Right ventricle myocardium inferior (tissue), 1 donor: Measurements from ENCODE around the gene TMEM63C. TPM values are rescaled to one million over a fixed set of nuclear protein-coding genes. Genes with fewer than 3 reads are reported as not detected.

Source experiments
- ATAC-seq: fragments of 200-7000 bp; cut with Tn5 transposase; one replicate; pipeline ENCODE4 v1.9.1; 2020; ENCODE audit warnings: mild to moderate bottlenecking, moderate library complexity
- DNase-seq: peaks from one replicate; pipeline ENCODE4 v3.0.0; 2021; ENCODE audit errors: missing footprints
- intact Hi-C: fragments of 100-400 bp; cut with DNase I; formaldehyde crosslinking; loops from one replicate; pipeline ENCODE4 v1.11.0; 2022
- long read RNA-seq: library from polyadenylated mRNA; unstranded; transcript quantifications from one replicate; pipeline ENCODE4 v2.0.0, GENCODE V29; 2021
- total RNA-seq: library from RNA; stranded (reverse); fragmentation: NEBNext Ultra II Directional; extraction: Animal tissue kit (Norgen Biotek cat#: 25700); gene quantifications from one replicate; pipeline ENCODE4 v1.2.1, GENCODE V29; 2021
- donor health status: DM: no; HTN: yes; CAD: no; lungs with severe emphysema.

Gene TMEM63C
- 2.7 TPM for total RNA-seq
- long read RNA-seq = 0 reads

GRCh38 chr14:77181603-77182437, at the start of gene TMEM63C:
TMEM63C (plus strand) TSS chr14:77181798; CDS start chr14:77218814, 37,016 bp downstream.
- ATAC-seq = peak; percentile 39

GRCh38 chr14:77131871-77132486, 49.6 kb upstream of the TMEM63C start:
- intact Hi-C loops = no loop called here
- DNase-seq (no peak), ATAC-seq (no peak)

More at GRCh38 chr14:77181603-77182437, at the start of gene TMEM63C:
- intact Hi-C loops = no loop called here
- no peak for DNase-seq

DNA sequence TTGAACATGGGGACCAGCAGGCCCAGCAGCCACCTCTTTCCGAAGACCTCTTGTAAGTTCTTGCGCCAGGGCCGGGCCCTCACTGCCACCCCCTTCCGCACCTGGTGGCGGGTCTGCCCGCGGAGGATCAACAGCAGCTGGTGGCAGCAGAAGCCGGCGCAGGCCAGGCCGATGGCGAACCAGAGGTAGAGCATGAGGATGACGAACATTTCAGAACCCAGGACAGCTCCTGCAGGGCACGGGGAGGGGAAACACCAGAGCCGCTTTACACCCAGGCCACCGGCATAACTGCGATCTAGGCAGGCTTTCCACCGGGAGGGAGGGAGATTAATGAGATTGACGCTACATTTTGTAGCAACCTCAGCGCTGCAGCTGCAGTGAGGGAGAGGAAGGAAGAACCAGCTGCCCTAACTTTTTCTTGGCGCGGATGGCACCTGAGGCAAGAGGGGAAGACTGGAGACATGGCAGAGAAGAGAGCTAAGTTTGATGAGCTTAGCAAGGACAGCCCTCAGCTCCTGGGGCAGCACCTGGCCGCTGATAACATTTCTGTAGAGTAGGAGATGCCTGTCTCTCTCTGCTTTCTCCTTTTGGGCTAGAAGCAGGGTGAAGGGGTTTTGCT, 47.8 kb upstream of the TMEM63C start:
- intact Hi-C loops = no loop called here
- ATAC-seq (peak; percentile 63), DNase-seq (peak; percentile 76)

- intact Hi-C loops = no loop called here
- no peak for DNase-seq
- ATAC-seq = no peak
These were observed 42.6 kb upstream of the TMEM63C start for GRCh38 chr14:77139022-77139421.

GRCh38 chr14:77139540-77140358, 41.8 kb upstream of the TMEM63C start:
- intact Hi-C loops = no loop called here
- ATAC-seq = no peak
- DNase-seq = no peak

GRCh38 chr14:77140359-77141213, 41.0 kb upstream of the TMEM63C start:
- DNase-seq (no peak), ATAC-seq (no peak)
- intact Hi-C loops = no loop called here

DNA sequence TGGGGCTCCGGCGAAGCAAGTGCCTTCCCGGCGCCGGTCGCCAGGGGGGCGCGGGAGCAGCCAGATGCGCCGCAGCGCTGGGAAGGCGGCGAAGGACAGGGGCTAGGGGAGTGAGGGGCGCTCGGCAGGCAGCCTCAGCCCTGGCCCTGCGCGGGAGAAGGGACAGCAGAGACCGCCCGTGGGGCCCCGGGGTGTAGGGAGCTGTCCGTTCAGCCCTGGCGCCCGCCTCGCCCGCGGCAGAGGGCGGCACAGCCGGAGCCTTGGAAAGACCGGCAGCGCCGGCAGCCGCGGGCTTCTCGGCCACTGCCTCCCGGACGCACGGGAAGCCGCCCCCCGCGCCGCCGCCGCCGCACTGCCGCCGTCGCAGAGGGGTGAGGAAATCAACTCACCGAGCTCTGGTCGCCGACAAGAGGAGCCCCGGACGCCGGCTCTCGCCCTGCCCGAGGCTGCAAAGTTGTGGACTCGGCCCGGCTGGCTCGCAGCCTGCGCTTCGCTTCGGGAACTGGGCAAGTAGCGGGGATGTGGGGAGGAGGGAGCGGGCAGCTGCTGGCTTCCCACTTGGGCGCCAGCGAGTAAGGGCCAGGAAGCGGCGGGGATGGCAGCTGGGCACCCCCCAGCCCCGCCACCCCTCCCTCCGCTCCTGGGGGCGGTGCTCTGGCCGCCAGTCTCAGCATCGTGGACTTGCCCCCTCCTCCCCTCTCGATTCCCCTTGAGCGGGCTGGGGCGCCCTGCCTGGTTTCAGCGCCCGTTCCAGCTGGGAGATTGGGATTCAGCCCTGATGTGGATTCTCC, 40.2 kb upstream of the TMEM63C start, which contains the start of gene ZDHHC22:
TSS of gene ZDHHC22 (minus strand) at position 578 of the 791 bp plus-strand sequence. CDS start 2,053 bp downstream, outside the sequence.
- intact Hi-C loops = no loop called here
- no peak for DNase-seq
- no peak for ATAC-seq

GRCh38 chr14:77142005-77142800, 39.4 kb upstream of the TMEM63C start:
- ATAC-seq (no peak), DNase-seq (no peak)
- intact Hi-C loops = no loop called here

DNA sequence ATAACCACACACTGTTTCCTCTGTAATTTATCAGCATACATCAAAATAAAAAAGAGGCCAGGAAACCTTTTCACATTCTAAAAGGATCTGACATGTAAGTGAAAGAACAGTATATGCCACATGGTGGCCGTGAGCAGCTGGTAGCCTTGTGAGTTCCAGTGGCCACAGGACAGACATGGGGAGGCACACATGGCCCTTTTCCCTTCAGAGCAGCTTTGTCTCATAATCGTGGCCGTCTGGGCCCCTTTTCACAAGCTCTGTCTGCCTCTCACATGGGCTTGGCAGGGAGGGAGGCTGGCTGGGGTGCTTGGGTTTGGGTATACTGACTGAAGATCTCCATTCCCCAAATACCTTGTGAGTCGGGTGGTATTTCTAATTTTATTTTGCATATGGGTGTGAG, 38.5 kb upstream of the TMEM63C start:
- ATAC-seq = no peak

DNA sequence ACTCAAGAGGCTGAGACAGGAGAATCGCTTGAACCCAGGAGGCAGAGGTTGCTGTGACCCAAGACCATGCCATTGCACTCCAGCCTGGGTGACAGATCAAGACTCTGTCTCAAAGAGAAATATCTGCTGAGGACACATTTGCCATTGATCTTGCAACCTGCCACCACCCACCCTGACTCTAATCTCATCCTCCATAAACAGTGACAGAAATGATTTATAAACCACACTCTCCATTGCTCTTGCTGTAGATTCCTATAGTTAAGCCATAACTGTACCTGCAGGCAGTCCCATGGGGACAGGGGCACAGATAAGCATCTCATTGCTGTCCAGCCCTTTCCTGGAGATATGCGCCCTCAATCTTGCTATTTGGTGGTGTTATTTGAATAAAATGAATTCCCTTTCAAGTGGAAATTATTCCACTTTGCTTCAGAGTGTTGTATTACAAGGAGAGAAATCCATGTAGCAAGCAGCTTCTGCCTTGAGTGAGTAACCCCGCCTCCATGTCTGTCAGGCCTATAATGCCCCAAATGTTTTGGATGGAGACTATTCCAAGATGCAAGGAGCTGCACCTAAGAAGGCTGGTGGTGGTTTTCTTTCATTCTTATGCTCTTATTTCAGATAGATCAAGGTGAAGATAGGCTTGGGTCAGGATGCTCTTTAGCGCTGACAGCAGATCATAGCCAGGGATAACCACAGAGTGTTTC, 37.0 kb upstream of the TMEM63C start:
- ATAC-seq = no peak
- intact Hi-C loops = no loop called here
- DNase-seq = no peak

More for the DNA sequence above, 38.5 kb upstream of the TMEM63C start:
- intact Hi-C loops = no loop called here
- no peak for DNase-seq

- ATAC-seq = no peak
- no peak for DNase-seq
- intact Hi-C loops = no loop called here
These were observed 35.4 kb upstream of the TMEM63C start for GRCh38 chr14:77145975-77146740.

GRCh38 chr14:77148510-77149231, 32.9 kb upstream of the TMEM63C start:
- no peak for ATAC-seq
- DNase-seq = no peak
- intact Hi-C loops = no loop called here

DNA sequence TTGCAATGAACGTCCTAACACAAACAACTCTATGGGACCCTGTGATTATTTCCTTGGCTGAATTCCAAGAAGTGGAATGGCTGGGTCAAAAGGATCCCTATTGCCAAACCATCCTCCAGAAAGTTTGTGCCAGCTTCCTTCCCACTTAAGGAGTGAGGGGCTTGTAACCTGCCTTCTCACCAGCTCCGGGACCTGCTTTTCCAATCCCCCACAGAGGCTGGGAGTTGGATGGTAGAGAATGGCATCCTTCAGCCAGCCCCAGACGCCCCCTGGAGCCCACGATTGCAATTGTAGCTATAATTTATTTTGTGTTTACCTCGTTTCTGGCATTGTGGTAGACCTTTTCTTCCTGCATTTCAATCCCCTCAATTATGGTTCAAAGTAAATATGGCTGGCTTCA, 30.4 kb upstream of the TMEM63C start:
- no peak for ATAC-seq
- intact Hi-C loops = no loop called here

DNA sequence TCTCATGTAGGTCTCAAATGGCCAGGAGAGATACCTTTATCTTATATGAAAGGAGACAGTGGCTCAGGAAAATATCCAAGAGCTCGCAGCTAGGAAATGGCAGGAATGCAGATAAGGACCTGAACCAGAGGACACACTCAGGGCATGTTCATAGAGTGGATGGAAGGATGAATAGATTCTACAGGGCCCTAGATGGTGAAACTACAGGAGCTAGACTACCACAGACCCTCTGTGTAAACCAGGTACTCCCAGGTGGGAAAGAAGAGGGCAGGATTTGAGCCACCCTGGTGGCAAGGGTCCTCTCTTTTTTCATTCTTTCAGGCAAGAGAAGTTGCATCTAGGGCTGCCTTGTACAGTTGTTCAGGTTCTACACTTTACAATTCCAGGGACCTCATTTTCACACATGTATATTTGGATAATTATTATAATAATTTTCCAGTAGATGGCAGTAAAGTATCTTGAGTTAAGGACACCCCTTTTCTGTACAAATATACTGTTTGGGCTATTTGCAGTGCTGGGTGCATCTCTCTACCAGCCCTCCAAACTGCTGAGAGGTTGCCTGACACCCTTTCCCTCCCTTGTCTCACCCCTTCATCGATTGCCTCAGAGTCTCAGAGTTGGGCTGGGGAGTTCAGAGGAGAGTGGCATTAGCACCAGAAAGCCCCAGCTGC, 29.5 kb upstream of the TMEM63C start:
- intact Hi-C loops = loop anchor here (1.0 kb wide), 1 partner anchor 164 kb away; no protein-coding TSS in a partner anchor
- DNase-seq (no peak), ATAC-seq (no peak)

More for the DNA sequence above, 30.4 kb upstream of the TMEM63C start:
- no peak for DNase-seq
